ENCODE data around the gene NEO1.

DNA sequence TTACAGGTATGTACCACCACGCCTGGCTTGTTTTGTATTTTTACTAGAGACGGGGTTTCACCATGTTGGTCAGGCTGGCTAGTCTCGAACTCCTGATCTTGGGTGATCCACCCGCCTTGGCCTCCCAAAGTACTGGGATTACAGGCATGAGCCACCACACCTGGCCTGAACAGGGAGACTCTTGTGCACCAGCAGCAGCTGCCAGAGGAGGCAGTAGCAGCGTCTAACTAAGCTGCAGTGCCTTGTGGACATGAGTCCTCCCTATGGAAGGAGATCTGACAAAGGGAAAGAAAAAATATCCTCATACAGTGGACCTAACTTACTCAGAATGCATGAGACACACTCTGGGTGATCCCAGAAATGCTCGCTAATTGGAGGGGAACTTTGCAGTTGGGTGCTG lies 36.8 kb upstream of the NEO1 start:
- no peak for TF ChIP-seq POLR2A (IDR thresholded peaks at IDR 0.05)
- TF ChIP-seq, protein P1, sequence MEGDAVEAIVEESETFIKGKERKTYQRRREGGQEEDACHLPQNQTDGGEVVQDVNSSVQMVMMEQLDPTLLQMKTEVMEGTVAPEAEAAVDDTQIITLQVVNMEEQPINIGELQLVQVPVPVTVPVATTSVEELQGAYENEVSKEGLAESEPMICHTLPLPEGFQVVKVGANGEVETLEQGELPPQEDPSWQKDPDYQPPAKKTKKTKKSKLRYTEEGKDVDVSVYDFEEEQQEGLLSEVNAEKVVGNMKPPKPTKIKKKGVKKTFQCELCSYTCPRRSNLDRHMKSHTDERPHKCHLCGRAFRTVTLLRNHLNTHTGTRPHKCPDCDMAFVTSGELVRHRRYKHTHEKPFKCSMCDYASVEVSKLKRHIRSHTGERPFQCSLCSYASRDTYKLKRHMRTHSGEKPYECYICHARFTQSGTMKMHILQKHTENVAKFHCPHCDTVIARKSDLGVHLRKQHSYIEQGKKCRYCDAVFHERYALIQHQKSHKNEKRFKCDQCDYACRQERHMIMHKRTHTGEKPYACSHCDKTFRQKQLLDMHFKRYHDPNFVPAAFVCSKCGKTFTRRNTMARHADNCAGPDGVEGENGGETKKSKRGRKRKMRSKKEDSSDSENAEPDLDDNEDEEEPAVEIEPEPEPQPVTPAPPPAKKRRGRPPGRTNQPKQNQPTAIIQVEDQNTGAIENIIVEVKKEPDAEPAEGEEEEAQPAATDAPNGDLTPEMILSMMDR (IDR thresholded peaks at IDR 0.05) = peak in 3 of 6 experiments; percentile 6 to 19 (median 11)
